Panc1 (cell line): Measurements from ENCODE around the gene LDHA.

ENCODE experiments used
- POLR2AphosphoS5 ChIP-seq: IDR thresholded peaks from 2 replicates; pipeline ENCODE4 v1.6.1; 2012; ENCODE audit warnings: mild to moderate bottlenecking, low read depth, low read length, moderate library complexity
- TCF7L2 ChIP-seq: IDR thresholded peaks from 2 replicates; pipeline ENCODE4 v1.6.1; 2011; ENCODE audit warnings: mild to moderate bottlenecking, low read depth, low read length, inconsistent platforms
- TF ChIP-seq, protein P1 (sequence below): fragments of 450-650 bp; IDR thresholded peaks from 2 replicates; pipeline ENCODE4 v1.5.1; 2017; ENCODE audit warnings: mild to moderate bottlenecking
- TF ChIP-seq, protein P2 (sequence below), 2 experiments: IDR thresholded peaks; 2 replicates each; pipeline ENCODE4 v1.6.1; 2011 to 2012; ENCODE audit warnings: low read depth in 2 of 2, control low read depth in 1 of 2, low read length in 1 of 2, mild to moderate bottlenecking in 1 of 2, moderate library complexity in 1 of 2; ENCODE audit not compliant: insufficient read depth in 1 of 2

DNA sequence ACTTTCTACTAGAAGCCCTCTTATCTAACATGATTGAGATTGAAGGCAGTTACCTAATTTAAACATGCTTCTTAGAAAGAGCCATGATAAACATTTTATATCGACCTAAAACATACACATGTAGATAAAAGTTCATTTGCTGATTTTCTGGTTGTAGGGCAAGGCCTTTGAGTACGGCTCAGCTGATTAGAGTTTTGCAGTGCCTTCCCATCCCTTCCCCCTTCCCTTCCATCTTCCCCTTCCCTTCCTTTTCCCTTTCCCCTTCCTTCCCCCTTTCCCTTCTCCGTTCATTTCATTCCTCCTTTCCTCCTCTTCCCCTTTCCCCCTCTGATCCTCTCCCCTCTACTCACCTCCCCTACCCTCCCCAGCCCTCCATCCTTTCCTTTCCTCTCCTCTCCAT lies 22.1 kb downstream of the LDHA start:
- TF ChIP-seq TCF7L2 (no peak), POLR2AphosphoS5 (no peak)
- TF ChIP-seq, protein P1, sequence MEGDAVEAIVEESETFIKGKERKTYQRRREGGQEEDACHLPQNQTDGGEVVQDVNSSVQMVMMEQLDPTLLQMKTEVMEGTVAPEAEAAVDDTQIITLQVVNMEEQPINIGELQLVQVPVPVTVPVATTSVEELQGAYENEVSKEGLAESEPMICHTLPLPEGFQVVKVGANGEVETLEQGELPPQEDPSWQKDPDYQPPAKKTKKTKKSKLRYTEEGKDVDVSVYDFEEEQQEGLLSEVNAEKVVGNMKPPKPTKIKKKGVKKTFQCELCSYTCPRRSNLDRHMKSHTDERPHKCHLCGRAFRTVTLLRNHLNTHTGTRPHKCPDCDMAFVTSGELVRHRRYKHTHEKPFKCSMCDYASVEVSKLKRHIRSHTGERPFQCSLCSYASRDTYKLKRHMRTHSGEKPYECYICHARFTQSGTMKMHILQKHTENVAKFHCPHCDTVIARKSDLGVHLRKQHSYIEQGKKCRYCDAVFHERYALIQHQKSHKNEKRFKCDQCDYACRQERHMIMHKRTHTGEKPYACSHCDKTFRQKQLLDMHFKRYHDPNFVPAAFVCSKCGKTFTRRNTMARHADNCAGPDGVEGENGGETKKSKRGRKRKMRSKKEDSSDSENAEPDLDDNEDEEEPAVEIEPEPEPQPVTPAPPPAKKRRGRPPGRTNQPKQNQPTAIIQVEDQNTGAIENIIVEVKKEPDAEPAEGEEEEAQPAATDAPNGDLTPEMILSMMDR, result no peak
- TF ChIP-seq, protein P2, sequence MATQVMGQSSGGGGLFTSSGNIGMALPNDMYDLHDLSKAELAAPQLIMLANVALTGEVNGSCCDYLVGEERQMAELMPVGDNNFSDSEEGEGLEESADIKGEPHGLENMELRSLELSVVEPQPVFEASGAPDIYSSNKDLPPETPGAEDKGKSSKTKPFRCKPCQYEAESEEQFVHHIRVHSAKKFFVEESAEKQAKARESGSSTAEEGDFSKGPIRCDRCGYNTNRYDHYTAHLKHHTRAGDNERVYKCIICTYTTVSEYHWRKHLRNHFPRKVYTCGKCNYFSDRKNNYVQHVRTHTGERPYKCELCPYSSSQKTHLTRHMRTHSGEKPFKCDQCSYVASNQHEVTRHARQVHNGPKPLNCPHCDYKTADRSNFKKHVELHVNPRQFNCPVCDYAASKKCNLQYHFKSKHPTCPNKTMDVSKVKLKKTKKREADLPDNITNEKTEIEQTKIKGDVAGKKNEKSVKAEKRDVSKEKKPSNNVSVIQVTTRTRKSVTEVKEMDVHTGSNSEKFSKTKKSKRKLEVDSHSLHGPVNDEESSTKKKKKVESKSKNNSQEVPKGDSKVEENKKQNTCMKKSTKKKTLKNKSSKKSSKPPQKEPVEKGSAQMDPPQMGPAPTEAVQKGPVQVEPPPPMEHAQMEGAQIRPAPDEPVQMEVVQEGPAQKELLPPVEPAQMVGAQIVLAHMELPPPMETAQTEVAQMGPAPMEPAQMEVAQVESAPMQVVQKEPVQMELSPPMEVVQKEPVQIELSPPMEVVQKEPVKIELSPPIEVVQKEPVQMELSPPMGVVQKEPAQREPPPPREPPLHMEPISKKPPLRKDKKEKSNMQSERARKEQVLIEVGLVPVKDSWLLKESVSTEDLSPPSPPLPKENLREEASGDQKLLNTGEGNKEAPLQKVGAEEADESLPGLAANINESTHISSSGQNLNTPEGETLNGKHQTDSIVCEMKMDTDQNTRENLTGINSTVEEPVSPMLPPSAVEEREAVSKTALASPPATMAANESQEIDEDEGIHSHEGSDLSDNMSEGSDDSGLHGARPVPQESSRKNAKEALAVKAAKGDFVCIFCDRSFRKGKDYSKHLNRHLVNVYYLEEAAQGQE (IDR thresholded peaks at IDR 0.05; ENCODE audit: insufficient read depth in 1 of 2, low read depth in 2 of 2, low read length in 1 of 2), result no peak
